ENCODE results near the gene PVALB. TPM values are rescaled to one million over a fixed set of nuclear protein-coding genes. Genes with fewer than 3 reads are reported as not detected.
A peak's percentile ranks its signal among the peaks of the same experiment; 100 is the strongest.

PVALB gene
- total and polyA plus RNA-seq, 9 of the 15 experiments (the other 6 are each of a cell fraction or from before 2014, with no cell fraction given), result not detected

- TF ChIP-seq, protein P1, sequence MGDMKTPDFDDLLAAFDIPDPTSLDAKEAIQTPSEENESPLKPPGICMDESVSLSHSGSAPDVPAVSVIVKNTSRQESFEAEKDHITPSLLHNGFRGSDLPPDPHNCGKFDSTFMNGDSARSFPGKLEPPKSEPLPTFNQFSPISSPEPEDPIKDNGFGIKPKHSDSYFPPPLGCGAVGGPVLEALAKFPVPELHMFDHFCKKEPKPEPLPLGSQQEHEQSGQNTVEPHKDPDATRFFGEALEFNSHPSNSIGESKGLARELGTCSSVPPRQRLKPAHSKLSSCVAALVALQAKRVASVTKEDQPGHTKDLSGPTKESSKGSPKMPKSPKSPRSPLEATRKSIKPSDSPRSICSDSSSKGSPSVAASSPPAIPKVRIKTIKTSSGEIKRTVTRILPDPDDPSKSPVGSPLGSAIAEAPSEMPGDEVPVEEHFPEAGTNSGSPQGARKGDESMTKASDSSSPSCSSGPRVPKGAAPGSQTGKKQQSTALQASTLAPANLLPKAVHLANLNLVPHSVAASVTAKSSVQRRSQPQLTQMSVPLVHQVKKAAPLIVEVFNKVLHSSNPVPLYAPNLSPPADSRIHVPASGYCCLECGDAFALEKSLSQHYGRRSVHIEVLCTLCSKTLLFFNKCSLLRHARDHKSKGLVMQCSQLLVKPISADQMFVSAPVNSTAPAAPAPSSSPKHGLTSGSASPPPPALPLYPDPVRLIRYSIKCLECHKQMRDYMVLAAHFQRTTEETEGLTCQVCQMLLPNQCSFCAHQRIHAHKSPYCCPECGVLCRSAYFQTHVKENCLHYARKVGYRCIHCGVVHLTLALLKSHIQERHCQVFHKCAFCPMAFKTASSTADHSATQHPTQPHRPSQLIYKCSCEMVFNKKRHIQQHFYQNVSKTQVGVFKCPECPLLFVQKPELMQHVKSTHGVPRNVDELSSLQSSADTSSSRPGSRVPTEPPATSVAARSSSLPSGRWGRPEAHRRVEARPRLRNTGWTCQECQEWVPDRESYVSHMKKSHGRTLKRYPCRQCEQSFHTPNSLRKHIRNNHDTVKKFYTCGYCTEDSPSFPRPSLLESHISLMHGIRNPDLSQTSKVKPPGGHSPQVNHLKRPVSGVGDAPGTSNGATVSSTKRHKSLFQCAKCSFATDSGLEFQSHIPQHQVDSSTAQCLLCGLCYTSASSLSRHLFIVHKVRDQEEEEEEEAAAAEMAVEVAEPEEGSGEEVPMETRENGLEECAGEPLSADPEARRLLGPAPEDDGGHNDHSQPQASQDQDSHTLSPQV (IDR thresholded peaks at IDR 0.05), result no peak
- TF ChIP-seq PATZ1 (CRISPR knock-in tag; IDR thresholded peaks at IDR 0.05; ENCODE audit: borderline replicate concordance) (no peak), RBM17 (IDR thresholded peaks at IDR 0.05; ENCODE audit: borderline replicate concordance, low read depth, low read length) (no peak), TAF1 (IDR thresholded peaks at IDR 0.05; ENCODE audit: control insufficient read depth, extremely low read depth, insufficient read depth, low read length, severe bottlenecking) (no peak), NFE2L1 (tag; IDR thresholded peaks at IDR 0.05; ENCODE audit: borderline replicate concordance, low read depth) (no peak), USF2 (CRISPR knock-in tag; IDR thresholded peaks at IDR 0.05) (peak; percentile 84), ARID2 (IDR thresholded peaks at IDR 0.05) (no peak), L3MBTL2 (IDR thresholded peaks at IDR 0.05) (no peak), OTX1 (CRISPR knock-in tag; IDR thresholded peaks at IDR 0.05) (no peak), ATF7 (IDR thresholded peaks at IDR 0.05) (no peak), EHMT2 (IDR thresholded peaks at IDR 0.05) (no peak), ZNF57 (CRISPR knock-in tag; IDR thresholded peaks at IDR 0.05) (no peak)
These were observed 35.5 kb upstream of the PVALB start (continued) for GRCh38 chr22:36852056-36852973.

Measured in K562 (cell line).